Measurements from ENCODE around the gene ASAP2.

ASAP2 gene

DNA sequence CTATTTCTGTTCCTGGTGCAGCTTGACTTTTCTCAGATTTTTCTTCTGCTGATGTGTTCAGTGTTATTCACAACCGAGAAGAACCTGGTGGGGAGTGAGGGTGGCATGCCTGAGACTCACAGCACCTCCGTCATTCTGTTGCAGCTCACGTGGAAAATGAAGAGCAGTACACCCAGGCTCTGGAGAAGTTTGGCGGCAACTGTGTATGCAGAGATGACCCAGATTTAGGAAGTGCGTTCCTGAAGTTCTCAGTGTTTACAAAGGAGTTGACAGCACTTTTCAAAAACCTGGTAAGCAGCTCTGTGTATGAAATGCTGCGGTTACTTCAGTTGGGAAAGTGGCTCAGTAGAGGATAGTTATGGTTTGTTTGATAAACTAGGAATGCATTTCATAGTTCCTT lies 90.5 kb downstream of the ASAP2 start:
- Mint-ChIP-seq H3K27me3 (peaks cover 15% of the 10 kb centered on the region), H3K9me3 (no peaks in the 10 kb centered on the region), H3K27ac (no peak overlapping the region)

DNA sequence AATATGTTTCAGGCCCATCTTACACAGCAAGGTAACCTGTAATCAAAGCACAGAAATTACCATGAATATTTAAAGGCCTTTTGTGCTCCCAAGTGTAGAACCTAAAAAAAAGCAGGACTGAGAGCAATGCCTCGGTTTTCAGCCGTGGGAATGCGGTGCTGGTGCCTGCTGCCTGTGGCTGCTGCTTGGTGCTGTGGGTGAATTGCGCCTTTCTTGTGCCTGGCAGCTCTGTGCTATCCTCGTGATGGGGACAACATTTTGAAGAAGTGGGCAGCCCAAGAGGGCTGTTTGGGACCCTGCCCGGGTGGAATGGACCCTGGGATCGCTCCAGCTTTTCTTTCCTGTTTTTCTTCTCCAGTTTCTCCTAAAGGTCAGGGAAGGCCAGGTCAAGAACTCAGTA lies 91.2 kb downstream of the ASAP2 start:
- H3K36me3 Mint-ChIP-seq: no peaks in the 10 kb centered on the region
- ATAC-seq (ENCODE audit: low read depth): no peak
- no peak overlapping the region for H3K4me3 Mint-ChIP-seq
- no peak for DNase-seq (ENCODE audit: low spot score in 2 of 2)
- no peaks in the 10 kb centered on the region for H3K4me1 Mint-ChIP-seq
- H3K27me3 Mint-ChIP-seq: peaks cover 13% of the 10 kb centered on the region
- no peak overlapping the region for H3K27ac Mint-ChIP-seq
- no peaks in the 10 kb centered on the region for H3K9me3 Mint-ChIP-seq

More for the DNA sequence above, 90.5 kb downstream of the ASAP2 start:
- Mint-ChIP-seq H3K4me1 (no peaks in the 10 kb centered on the region), H3K36me3 (no peaks in the 10 kb centered on the region), H3K4me3 (no peak overlapping the region)
- DNase-seq (ENCODE audit: low spot score in 2 of 2): no peak
- ATAC-seq (ENCODE audit: low read depth): no peak

DNA sequence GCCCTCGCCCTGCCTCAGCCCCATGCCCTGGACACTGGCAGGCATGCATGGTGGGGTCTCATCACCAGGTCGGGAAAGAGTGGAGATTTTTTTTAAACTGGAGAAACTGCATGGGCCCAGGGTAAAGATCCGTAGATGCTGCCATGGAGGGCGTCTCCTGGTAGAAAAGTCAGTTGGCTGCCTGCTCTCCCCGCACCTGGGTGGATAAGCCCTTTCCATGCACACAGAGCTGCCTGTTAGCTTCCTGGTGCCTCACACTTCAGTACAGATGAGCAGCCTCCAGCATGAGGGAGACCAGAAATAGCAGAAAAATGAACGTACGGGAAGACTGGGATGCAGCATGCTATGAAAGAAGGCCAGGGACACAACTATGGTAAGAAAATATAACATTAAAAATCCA lies 92.0 kb downstream of the ASAP2 start:
- Mint-ChIP-seq H3K36me3 (no peaks in the 10 kb centered on the region), H3K4me1 (no peaks in the 10 kb centered on the region), H3K9me3 (no peaks in the 10 kb centered on the region), H3K4me3 (no peak overlapping the region), H3K27me3 (peaks cover 12% of the 10 kb centered on the region), H3K27ac (no peak overlapping the region)
- ATAC-seq (ENCODE audit: low read depth): no peak
- DNase-seq (ENCODE audit: low spot score in 2 of 2): no peak

DNA sequence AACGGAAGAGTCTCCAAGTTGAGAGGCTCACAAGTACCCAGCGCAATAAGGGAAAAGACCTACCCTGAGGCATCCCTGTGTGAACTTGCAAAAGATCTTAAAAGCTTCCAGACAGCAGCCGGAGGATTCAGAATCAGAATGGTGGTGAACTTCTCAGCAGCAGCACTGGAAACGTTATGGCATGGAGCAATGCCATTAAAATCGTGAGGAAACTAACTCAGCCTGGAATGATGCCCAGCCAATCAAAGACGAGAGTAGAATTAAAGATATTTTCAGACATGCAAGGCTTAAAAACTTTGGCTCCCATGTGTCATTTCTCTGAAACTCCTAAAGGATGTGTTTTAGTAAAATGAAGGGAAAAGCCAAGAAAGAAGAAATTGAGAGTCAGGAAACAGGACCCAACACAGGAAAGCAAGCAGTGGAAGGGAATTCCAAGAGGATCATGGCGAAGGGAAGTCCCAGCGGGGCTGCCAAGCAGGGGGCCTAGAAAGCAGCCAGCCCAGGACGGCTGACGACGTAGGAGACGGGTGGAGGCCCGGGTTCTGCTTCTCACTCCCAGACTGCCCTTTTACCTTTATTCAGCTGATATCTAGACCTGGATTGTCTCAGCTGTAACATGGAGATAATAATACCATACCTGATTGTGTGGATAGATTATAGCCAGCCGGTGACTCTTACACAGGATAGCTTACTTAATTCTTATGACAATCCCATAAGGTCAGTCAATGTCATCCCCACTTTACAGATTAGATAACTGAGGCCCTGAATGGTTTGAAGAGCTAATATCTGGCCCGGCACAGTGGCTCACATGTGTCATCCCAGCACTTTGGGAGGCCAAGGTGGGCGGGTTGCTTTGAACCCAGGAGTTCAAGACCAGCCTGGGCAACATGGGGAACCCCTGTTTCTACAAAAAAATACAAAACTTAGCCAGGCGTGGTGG lies 92.8 kb downstream of the ASAP2 start:
- H3K4me1 Mint-ChIP-seq: no peaks in the 10 kb centered on the region
- no peaks in the 10 kb centered on the region for H3K36me3 Mint-ChIP-seq
- no peak overlapping the region for H3K4me3 Mint-ChIP-seq
- H3K9me3 Mint-ChIP-seq: no peaks in the 10 kb centered on the region
- ATAC-seq (ENCODE audit: low read depth) (no peak), DNase-seq (ENCODE audit: low spot score in 2 of 2) (no peak)
- peaks cover 17% of the 10 kb centered on the region for H3K27me3 Mint-ChIP-seq
- H3K27ac Mint-ChIP-seq: no peak overlapping the region

DNA sequence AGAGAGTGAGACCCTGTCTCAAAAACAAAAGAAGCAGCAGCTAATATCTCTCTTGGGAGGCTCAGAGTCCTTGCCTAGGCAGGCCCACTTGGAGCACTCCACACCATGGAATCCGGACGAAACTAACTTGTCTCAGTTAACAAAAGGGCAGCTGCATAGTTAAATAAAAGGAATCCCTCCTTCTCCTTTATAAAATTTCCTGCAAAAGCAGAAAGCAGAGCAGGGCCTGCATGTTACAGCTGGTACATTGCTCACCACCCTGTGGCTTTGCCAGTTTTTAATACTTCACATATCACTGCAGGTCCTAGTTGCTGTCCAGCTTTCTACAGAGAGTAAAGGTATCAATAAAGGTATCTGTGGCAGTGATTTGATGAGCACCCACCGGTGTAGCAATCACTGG lies 93.6 kb downstream of the ASAP2 start:
- DNase-seq (ENCODE audit: low spot score in 2 of 2): no peak
- Mint-ChIP-seq H3K36me3 (no peaks in the 10 kb centered on the region), H3K4me1 (no peaks in the 10 kb centered on the region)

DNA sequence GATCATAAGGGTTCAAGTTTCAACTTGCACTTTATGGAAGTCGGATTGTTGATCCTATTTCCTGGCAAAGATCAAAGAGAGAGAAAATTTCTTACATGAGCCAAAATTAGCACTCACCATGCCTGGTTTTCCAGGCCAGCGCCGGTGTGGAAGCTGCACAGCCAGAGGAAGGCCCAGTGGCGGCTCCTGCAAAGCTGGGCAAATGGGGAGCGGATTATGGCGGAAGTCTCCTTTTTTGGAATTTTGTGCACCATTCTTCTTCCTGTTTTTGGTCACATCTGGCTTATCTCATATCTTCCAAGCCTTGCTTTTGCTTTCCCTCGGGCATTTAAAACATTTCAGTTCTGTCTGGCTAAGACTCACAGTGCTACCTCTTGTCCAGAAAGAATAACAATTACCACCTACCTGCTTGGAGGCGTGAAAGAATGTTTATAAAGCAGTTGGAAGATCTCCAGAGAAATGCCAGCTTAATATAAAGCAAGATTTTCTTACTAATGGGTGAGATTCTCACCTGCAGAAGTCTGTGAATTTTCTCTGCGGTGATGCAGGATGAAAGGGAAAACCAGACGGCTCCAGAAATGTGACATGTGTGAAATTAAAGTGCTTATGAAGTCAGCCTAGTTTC lies 94.3 kb downstream of the ASAP2 start:
- Mint-ChIP-seq H3K27ac (no peak overlapping the region), H3K36me3 (no peaks in the 10 kb centered on the region), H3K4me1 (no peaks in the 10 kb centered on the region), H3K4me3 (no peak overlapping the region), H3K27me3 (peaks cover 24% of the 10 kb centered on the region), H3K9me3 (no peaks in the 10 kb centered on the region)
- DNase-seq (ENCODE audit: low spot score in 2 of 2) (no peak), ATAC-seq (ENCODE audit: low read depth) (no peak)

More for the DNA sequence above, 93.6 kb downstream of the ASAP2 start:
- Mint-ChIP-seq H3K27ac (no peak overlapping the region), H3K27me3 (peaks cover 22% of the 10 kb centered on the region), H3K4me3 (no peak overlapping the region), H3K9me3 (no peaks in the 10 kb centered on the region)
- no peak for ATAC-seq (ENCODE audit: low read depth)

DNA sequence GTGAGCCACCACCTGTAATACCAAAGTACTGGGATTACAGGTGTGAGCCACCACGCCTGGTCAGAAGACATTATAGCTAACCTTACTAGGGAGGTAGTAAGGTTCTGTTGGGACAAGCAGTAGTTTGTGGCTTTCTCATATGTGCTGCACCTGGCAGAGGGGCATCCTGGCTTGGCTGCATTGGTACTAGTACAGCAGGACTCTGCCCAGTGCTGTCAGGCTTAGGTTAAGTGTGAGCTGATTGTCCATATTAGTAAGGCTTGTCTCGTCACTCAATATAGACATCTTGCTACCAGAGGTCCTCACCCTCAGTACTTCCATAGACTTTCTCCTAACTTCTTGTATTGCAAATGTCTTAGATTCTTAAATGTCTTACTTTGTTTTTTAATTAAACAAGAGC lies 96.1 kb downstream of the ASAP2 start:
- peaks cover 22% of the 10 kb centered on the region for H3K27me3 Mint-ChIP-seq

DNA sequence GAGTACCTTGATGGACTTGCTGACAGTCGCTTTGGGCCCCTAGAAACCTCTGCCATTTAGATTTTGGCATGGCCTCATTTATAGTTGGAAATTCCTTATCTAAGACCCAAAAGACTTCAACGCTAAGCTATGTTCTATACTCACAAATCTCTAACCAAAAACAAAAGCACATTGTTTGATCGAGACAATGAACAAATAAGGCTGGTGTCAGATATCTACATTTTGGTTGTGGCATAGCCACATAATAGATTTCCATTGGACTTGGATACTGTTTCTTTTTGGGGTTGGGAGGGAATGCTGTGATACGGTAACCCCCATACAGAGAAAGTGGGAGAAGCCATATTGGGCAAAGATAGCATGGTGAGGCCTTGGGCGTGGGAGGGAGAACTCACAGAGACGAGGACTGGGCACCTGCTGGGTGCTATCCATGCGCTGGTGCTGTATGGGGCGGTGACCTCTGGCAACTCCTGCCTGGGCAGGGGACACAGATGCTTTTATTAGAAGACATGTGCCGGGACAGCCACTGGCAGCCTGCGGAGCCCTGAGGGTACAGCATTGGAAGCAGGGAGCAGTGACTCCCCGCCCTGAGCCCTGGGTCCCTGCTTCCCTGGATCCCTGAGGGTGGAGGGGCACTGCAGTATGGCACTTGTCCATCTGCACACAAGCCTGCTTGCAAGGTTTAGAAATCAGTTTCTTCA lies 97.1 kb downstream of the ASAP2 start:
- no peak for DNase-seq (ENCODE audit: low spot score in 2 of 2)
- Mint-ChIP-seq H3K27ac (no peak overlapping the region), H3K4me3 (no peak overlapping the region), H3K4me1 (no peaks in the 10 kb centered on the region), H3K9me3 (no peaks in the 10 kb centered on the region), H3K27me3 (peaks cover 19% of the 10 kb centered on the region), H3K36me3 (no peaks in the 10 kb centered on the region)
- no peak for ATAC-seq (ENCODE audit: low read depth)

More for the DNA sequence above, 96.1 kb downstream of the ASAP2 start:
- H3K27ac Mint-ChIP-seq: no peak overlapping the region
- no peaks in the 10 kb centered on the region for H3K36me3 Mint-ChIP-seq
- ATAC-seq (ENCODE audit: low read depth) (no peak), DNase-seq (ENCODE audit: low spot score in 2 of 2) (no peak)
- no peaks in the 10 kb centered on the region for H3K4me1 Mint-ChIP-seq
- H3K9me3 Mint-ChIP-seq: no peaks in the 10 kb centered on the region
- no peak overlapping the region for H3K4me3 Mint-ChIP-seq

DNA sequence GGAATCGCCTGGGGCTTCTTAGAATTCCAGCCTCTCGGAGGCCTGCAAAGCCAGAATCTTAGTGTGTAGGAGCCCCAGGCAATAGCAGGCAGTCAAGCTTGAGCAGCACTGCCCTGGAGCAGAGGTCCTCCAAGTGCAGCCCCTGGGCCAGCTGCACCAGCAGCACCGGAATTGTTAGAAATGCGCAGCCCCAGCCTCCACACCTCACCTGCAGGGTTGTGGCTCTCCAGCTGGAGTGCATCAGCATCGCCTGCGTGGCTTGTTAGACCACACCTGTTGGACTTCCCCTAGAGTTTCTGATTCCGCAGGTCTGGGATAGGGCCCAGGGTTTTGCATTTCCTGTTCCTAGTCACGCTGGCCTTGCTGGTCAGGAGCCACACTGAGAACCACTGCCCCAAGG lies 100.3 kb downstream of the ASAP2 start:
- H3K4me1 Mint-ChIP-seq: peaks cover 2% of the 10 kb centered on the region
- H3K4me3 Mint-ChIP-seq: no peak overlapping the region
- DNase-seq (ENCODE audit: low spot score in 2 of 2): no peak
- no peak for ATAC-seq (ENCODE audit: low read depth)
- H3K9me3 Mint-ChIP-seq: no peaks in the 10 kb centered on the region
- H3K27ac Mint-ChIP-seq: no peak overlapping the region
- no peaks in the 10 kb centered on the region for H3K36me3 Mint-ChIP-seq
- H3K27me3 Mint-ChIP-seq: peaks cover 19% of the 10 kb centered on the region

DNA sequence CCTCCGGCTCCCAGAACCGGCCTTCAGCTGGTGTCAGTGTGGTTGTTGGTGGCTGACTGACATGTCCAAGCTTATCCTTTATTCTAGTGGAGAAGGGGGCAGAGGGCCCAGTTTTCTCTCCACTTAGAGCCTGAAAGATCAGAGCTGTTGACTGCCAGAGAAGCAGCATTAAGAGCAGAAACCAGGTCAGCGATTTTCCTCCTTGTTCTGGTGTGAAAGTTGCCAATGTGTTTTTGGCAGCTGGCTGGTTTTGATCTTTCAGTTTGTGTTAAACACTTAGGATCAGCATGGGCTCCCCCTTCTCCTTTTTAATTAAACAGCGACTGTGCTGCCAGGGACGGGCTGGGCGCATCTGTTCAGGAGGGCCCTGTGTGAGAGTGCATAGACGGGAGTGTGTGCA lies 100.9 kb downstream of the ASAP2 start:
- H3K4me3 Mint-ChIP-seq: no peak overlapping the region
- H3K4me1 Mint-ChIP-seq: peaks cover 2% of the 10 kb centered on the region
- DNase-seq (ENCODE audit: low spot score in 2 of 2) (no peak), ATAC-seq (ENCODE audit: low read depth) (no peak)
- H3K27me3 Mint-ChIP-seq: peaks cover 21% of the 10 kb centered on the region
- no peaks in the 10 kb centered on the region for H3K36me3 Mint-ChIP-seq
- no peaks in the 10 kb centered on the region for H3K9me3 Mint-ChIP-seq
- no peak overlapping the region for H3K27ac Mint-ChIP-seq

DNA sequence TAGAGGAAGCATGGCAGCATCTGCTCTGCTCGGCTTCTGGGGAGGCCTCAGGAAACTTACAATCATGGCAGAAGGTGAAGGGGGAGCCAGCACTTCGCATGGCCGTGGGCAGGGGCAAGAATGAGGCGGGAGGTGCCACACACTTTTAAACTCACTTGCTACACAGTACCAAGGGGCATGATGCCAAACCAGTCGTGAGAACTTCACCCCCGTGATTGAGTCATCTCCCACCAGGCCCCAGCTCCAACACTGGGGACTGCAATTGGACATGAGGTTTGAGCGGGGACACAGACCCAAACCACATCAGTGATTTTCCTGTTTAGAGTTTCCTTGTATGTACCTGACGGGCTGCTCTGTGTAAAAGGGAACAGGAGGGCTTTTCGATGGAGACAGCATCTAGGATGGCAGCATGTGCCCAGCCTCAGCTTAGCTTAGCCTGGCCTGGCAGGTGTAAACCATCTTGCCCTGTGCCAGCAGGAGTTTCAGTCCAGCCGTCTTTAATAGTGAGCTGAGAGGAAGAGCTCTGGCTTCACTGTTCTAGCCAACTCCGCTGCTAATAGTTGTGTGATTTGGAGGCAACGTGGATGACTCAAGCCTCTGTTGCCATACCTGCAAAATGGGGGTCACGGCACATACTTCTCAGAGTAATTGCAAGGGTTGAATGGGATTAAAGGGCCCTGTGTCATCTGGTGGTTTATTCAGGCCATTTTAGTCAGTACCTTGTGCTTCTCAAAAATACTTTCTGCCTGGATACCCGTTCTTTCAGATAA lies 101.8 kb downstream of the ASAP2 start:
- ATAC-seq (ENCODE audit: low read depth): no peak
- no peak for DNase-seq (ENCODE audit: low spot score in 2 of 2)
- Mint-ChIP-seq H3K36me3 (no peaks in the 10 kb centered on the region), H3K27ac (no peak overlapping the region), H3K4me1 (peaks cover 2% of the 10 kb centered on the region), H3K9me3 (no peaks in the 10 kb centered on the region), H3K4me3 (no peak overlapping the region), H3K27me3 (peaks cover 21% of the 10 kb centered on the region)

DNA sequence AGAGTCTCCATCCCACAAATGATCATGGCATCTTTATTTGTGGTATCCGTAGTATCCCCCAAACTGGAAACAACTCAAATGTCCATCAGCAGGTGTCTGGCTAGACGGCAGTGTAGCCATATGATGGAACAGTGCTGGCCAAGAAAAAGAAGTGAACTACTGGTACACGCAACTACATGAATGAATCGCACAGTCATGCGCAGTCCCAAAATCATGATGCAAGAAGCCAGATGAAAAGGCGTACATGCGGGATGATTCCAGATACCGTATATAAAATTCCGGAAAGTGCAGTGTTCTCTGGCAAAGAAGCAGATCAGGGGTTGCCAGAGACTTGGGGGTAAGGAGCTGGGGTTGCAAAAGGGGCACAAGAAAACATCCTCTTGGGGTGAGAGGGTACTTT lies 102.5 kb downstream of the ASAP2 start:
- ATAC-seq (ENCODE audit: low read depth) (no peak), DNase-seq (ENCODE audit: low spot score in 2 of 2) (no peak)
- peaks cover 2% of the 10 kb centered on the region for H3K4me1 Mint-ChIP-seq
- no peak overlapping the region for H3K4me3 Mint-ChIP-seq
- no peak overlapping the region for H3K27ac Mint-ChIP-seq
- H3K9me3 Mint-ChIP-seq: no peaks in the 10 kb centered on the region
- H3K36me3 Mint-ChIP-seq: no peaks in the 10 kb centered on the region
- H3K27me3 Mint-ChIP-seq: peaks cover 20% of the 10 kb centered on the region

DNA sequence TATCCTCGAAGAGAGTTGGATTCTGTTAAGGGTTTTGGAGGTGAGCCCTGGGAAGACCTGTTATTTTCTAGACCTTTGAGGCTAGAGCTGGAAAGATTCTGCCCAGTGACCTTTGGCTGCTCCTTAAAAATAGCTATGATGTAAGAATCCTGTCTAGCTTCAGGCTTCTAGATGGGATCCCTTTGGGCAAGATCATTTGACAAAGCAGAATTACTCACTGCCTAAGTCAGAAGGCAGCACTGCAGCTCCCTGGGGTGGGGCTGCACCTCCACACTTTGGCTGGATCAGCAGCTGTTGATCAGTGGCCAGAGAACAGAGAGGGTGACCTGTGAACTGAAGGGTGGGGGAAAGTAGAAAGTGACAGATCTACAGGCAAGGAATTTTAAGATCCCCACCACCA lies 103.8 kb downstream of the ASAP2 start:
- Mint-ChIP-seq H3K9me3 (no peaks in the 10 kb centered on the region), H3K27ac (no peak overlapping the region), H3K4me3 (no peak overlapping the region), H3K4me1 (peaks cover 2% of the 10 kb centered on the region), H3K36me3 (peaks cover 1% of the 10 kb centered on the region), H3K27me3 (peaks cover 16% of the 10 kb centered on the region)
- ATAC-seq (ENCODE audit: low read depth) (no peak), DNase-seq (ENCODE audit: low spot score in 2 of 2) (no peak)

DNA sequence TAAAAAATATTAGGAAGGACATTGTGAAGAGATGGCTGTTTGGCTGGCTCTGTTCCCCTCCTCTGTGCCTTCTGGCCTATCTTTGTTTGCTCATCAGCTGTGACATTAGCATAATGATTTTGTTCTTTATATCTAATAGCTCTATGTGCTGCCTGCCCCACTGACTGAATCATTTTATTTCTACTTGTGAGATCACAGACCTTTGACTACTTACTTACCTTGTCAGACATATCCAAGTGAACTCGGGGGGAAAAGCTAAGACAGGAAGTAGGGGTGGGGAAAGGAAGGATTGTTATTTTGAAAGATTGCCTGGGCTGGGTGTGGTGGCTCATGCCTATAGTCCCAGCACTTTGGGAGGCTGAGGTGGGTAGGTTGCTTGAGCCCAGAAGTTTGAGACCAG lies 104.2 kb downstream of the ASAP2 start:
- H3K36me3 Mint-ChIP-seq: peaks cover 1% of the 10 kb centered on the region
- H3K9me3 Mint-ChIP-seq: no peaks in the 10 kb centered on the region
- H3K4me1 Mint-ChIP-seq: peaks cover 2% of the 10 kb centered on the region
- H3K27ac Mint-ChIP-seq: no peak overlapping the region
- ATAC-seq (ENCODE audit: low read depth) (no peak), DNase-seq (ENCODE audit: low spot score in 2 of 2) (no peak)
- no peak overlapping the region for H3K4me3 Mint-ChIP-seq
- peaks cover 14% of the 10 kb centered on the region for H3K27me3 Mint-ChIP-seq
